ENCODE measurements around the gene PRKCE. TPM values are rescaled to one million over a fixed set of nuclear protein-coding genes. Genes with fewer than 3 reads are reported as not detected.
A peak's percentile ranks its signal among the peaks of the same experiment; 100 is the strongest.

The PRKCE gene
- total and polyA plus RNA-seq, 2 donors (not counting 1 experiment from before 2014, with no cell fraction given): 23.6 to 271 TPM

GRCh38 chr2:46058140-46058539, 406.7 kb downstream of the PRKCE start:
- Histone ChIP-seq H3K9ac (ENCODE audit: low read length) (no peak overlapping the region), H3K9me3 (ENCODE audit: control extremely low read depth in 1 of 3, control insufficient read depth in 2 of 3, insufficient read depth in 1 of 3, low read length in 2 of 3) (no peaks in the 10 kb centered on the region), H3K4me3 (ENCODE audit: control extremely low read depth in 1 of 5, extremely low read depth in 1 of 5, insufficient read depth in 1 of 5, low read depth in 2 of 5, low read length in 4 of 5) (no peak overlapping the region), H3K27ac (ENCODE audit: low read length in 2 of 2) (no peak overlapping the region), H3K27me3 (replicated peaks in 1 of 4; ENCODE audit: control extremely low read depth in 1 of 4, control insufficient read depth in 3 of 4, insufficient read depth in 4 of 4, low read length in 3 of 4) (no peaks in the 10 kb centered on the region), H3K4me2 (replicated peaks; ENCODE audit: low read depth, low read length, poor library complexity, severe bottlenecking) (no peak overlapping the region), H3K36me3 (replicated peaks in 1 of 2; ENCODE audit: control extremely low read depth in 1 of 2, control insufficient read depth in 1 of 2, extremely low read depth in 1 of 2, insufficient read depth in 2 of 2, low read length in 1 of 2) (peaks cover 3 to 9% of the 10 kb centered on the region in 2 experiments), H3K79me2 (ENCODE audit: control insufficient read depth, insufficient read depth, low read length) (no peaks in the 10 kb centered on the region), H3K4me1 (ENCODE audit: control insufficient read depth in 2 of 2, insufficient read depth in 2 of 2, low read length in 2 of 2) (no peaks in the 10 kb centered on the region), H2AFZ (ENCODE audit: insufficient read depth, low read depth, low read length, poor library complexity, severe bottlenecking) (no peak overlapping the region), H4K20me1 (ENCODE audit: control insufficient read depth, insufficient read depth, low read length, poor library complexity, severe bottlenecking) (no peaks in the 10 kb centered on the region)
- whole genome bisulfite sequencing (ENCODE audit: insufficient coverage): 96% methylated on average over 4 of the region's 5 CpGs
- intact Hi-C loops (cut with micrococcal nuclease): no loop called here
- H3K4me1 Mint-ChIP-seq: no peaks in the 10 kb centered on the region
- ATAC-seq (ENCODE audit: low read depth) (no peak), DNase-seq (no peak)
- TF ChIP-seq EZH2 (IDR thresholded peaks at IDR 0.05; ENCODE audit: borderline replicate concordance, insufficient read depth, low read depth, low read length, poor library complexity, severe bottlenecking): no peak
- no peak for TF ChIP-seq CTCF (IDR thresholded peaks at IDR 0.05)
- no peaks in the 10 kb centered on the region for H3K27me3 Mint-ChIP-seq
- CTCF ChIA-PET: no interaction called here
- H3K9me3 Mint-ChIP-seq (ENCODE audit: insufficient read depth): no peaks in the 10 kb centered on the region
- POLR2A ChIA-PET: no interaction called here
- no peak overlapping the region for H3K27ac Mint-ChIP-seq
- H3K4me3 Mint-ChIP-seq: no peak overlapping the region

- H3K4me3 Mint-ChIP-seq: no peak overlapping the region
- Histone ChIP-seq H3K27me3 (replicated peaks in 1 of 4; ENCODE audit: control extremely low read depth in 1 of 4, control insufficient read depth in 3 of 4, insufficient read depth in 4 of 4, low read length in 3 of 4) (no peaks in the 10 kb centered on the region), H3K9ac (ENCODE audit: low read length) (no peak overlapping the region), H2AFZ (ENCODE audit: insufficient read depth, low read depth, low read length, poor library complexity, severe bottlenecking) (no peak overlapping the region), H3K4me3 (ENCODE audit: control extremely low read depth in 1 of 5, extremely low read depth in 1 of 5, insufficient read depth in 1 of 5, low read depth in 2 of 5, low read length in 4 of 5) (no peak overlapping the region), H3K79me2 (ENCODE audit: control insufficient read depth, insufficient read depth, low read length) (no peaks in the 10 kb centered on the region), H4K20me1 (ENCODE audit: control insufficient read depth, insufficient read depth, low read length, poor library complexity, severe bottlenecking) (no peaks in the 10 kb centered on the region), H3K4me2 (replicated peaks; ENCODE audit: low read depth, low read length, poor library complexity, severe bottlenecking) (no peak overlapping the region), H3K36me3 (replicated peaks in 1 of 2; ENCODE audit: control extremely low read depth in 1 of 2, control insufficient read depth in 1 of 2, extremely low read depth in 1 of 2, insufficient read depth in 2 of 2, low read length in 1 of 2) (peaks cover 2 to 3% of the 10 kb centered on the region in 2 experiments), H3K27ac (ENCODE audit: low read length in 2 of 2) (no peak overlapping the region), H3K9me3 (ENCODE audit: control extremely low read depth in 1 of 3, control insufficient read depth in 2 of 3, insufficient read depth in 1 of 3, low read length in 2 of 3) (no peaks in the 10 kb centered on the region), H3K4me1 (ENCODE audit: control insufficient read depth in 2 of 2, insufficient read depth in 2 of 2, low read length in 2 of 2) (no peaks in the 10 kb centered on the region)
- no peak overlapping the region for H3K27ac Mint-ChIP-seq
- POLR2A ChIA-PET: no interaction called here
- peak; percentile 49 for ATAC-seq (ENCODE audit: low read depth)
- peak; percentile 68 for DNase-seq
- no peaks in the 10 kb centered on the region for H3K27me3 Mint-ChIP-seq
- CTCF ChIA-PET: interaction anchor here (0.6 to 2.1 kb wide), 35 partner anchors 8 to 1549 kb away, joined by 3 to 22 read pairs (median 4); no protein-coding TSS in a partner anchor
- 65% methylated on average over 12 of the region's 15 CpGs for WGBS (ENCODE audit: insufficient coverage)
- H3K9me3 Mint-ChIP-seq (ENCODE audit: insufficient read depth): no peaks in the 10 kb centered on the region
- H3K4me1 Mint-ChIP-seq: no peaks in the 10 kb centered on the region
- intact Hi-C loops (cut with micrococcal nuclease): loop anchor here (1.0 to 5.0 kb wide), 4 partner anchors 302 to 824 kb away; no protein-coding TSS in a partner anchor
- no peak for TF ChIP-seq EZH2 (IDR thresholded peaks at IDR 0.05; ENCODE audit: borderline replicate concordance, insufficient read depth, low read depth, low read length, poor library complexity, severe bottlenecking)
- peak; percentile 80 for TF ChIP-seq CTCF (IDR thresholded peaks at IDR 0.05)
Measured at GRCh38 chr2:46062637-46063412, 411.4 kb downstream of the PRKCE start.
